ENCODE measurements around the gene KCNH8. TPM values are rescaled to one million over a fixed set of nuclear protein-coding genes. Genes with fewer than 3 reads are reported as not detected.

Gene KCNH8
- total RNA-seq, 1 donor from 2014 or later = 2.3 TPM

- Histone ChIP-seq H3K4me1 (no peaks in the 10 kb centered on the region), H3K36me3 (no peaks in the 10 kb centered on the region), H3K4me3 (no peak overlapping the region), H3K4me2 (no peak overlapping the region), H3K27me3 (no peaks in the 10 kb centered on the region), H3K27ac (no peak overlapping the region), H3K9me3 (ENCODE audit: low read depth) (no peaks in the 10 kb centered on the region), H3F3A (ENCODE audit: low read depth) (no peaks in the 10 kb centered on the region), H2AFZ (replicated peaks) (no peak overlapping the region), H4K20me1 (ENCODE audit: low read depth) (no peaks in the 10 kb centered on the region), H3K9ac (no peak overlapping the region), H3K79me2 (ENCODE audit: low read depth) (no peaks in the 10 kb centered on the region)
- DNase-seq (ENCODE audit: low spot score) = no peak
- Mint-ChIP-seq H3K4me3 (no peak overlapping the region), H3K4me1 (peaks cover 16% of the 10 kb centered on the region), H3K9me3 (no peaks in the 10 kb centered on the region), H3K27ac (no peak overlapping the region), H3K27me3 (ENCODE audit: insufficient read depth, low read depth) (peaks cover 2% of the 10 kb centered on the region), H3K36me3 (no peaks in the 10 kb centered on the region)
- TF ChIP-seq EZH2phosphoT487 (IDR thresholded peaks at IDR 0.05) = no peak
- TF ChIP-seq, protein P1, sequence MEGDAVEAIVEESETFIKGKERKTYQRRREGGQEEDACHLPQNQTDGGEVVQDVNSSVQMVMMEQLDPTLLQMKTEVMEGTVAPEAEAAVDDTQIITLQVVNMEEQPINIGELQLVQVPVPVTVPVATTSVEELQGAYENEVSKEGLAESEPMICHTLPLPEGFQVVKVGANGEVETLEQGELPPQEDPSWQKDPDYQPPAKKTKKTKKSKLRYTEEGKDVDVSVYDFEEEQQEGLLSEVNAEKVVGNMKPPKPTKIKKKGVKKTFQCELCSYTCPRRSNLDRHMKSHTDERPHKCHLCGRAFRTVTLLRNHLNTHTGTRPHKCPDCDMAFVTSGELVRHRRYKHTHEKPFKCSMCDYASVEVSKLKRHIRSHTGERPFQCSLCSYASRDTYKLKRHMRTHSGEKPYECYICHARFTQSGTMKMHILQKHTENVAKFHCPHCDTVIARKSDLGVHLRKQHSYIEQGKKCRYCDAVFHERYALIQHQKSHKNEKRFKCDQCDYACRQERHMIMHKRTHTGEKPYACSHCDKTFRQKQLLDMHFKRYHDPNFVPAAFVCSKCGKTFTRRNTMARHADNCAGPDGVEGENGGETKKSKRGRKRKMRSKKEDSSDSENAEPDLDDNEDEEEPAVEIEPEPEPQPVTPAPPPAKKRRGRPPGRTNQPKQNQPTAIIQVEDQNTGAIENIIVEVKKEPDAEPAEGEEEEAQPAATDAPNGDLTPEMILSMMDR (IDR thresholded peaks at IDR 0.05) = no peak
- TF ChIP-seq EZH2 (IDR thresholded peaks at IDR 0.05) = no peak
Observed at GRCh38 chr3:19456738-19457137, 308.4 kb downstream of the KCNH8 start.

DNA sequence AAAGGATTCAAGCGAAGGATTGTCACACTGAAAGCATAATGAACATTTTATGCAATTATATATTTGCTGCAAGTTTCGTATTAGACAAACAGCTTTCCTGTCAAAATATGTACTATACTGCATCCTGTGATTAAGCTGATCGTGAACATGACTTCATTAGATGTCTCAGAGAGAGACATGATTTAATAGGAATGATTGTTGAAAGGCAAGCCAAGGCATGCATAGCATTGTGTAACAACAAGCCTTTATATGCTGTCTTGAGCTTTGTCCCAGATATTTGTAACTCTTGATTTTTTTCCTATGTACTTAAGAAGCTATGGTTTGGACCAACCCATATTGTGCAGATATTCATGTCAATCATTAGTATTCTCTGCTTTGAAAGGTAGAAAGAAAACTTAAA, 309.1 kb downstream of the KCNH8 start:
- TF ChIP-seq, protein P1 (IDR thresholded peaks at IDR 0.05) = no peak
- TF ChIP-seq EZH2phosphoT487 (IDR thresholded peaks at IDR 0.05) (no peak), EZH2 (IDR thresholded peaks at IDR 0.05) (no peak)
- H3K4me3 Mint-ChIP-seq = no peak overlapping the region

DNA sequence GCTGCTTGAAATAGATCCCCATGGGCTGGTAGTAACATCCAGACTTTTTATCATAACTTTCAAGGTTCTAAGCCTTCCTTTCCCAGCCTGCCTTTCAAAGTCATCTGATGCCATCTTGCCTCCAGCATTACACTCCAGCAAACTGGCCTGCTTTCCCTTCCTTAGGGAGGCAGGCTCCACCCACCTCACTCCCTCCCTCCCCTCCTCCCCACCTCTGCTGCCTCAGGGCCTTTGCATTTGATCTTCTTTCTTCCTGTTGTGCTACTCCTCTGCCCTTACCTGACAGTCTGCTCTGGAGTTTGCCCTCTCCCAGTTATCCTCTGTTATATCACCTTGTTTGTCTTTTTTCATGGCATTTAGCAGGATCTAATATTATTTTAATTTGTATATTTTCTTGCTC, 319.5 kb downstream of the KCNH8 start:
- Mint-ChIP-seq H3K36me3 (peaks cover 12% of the 10 kb centered on the region), H3K27ac (no peak overlapping the region), H3K4me3 (no peak overlapping the region), H3K27me3 (ENCODE audit: insufficient read depth, low read depth) (peaks cover 2% of the 10 kb centered on the region), H3K4me1 (no peaks in the 10 kb centered on the region), H3K9me3 (peaks cover 17% of the 10 kb centered on the region)
- H3K4me3 ChIP-seq = no peak overlapping the region
- peaks cover 12% of the 10 kb centered on the region for H3K9me3 ChIP-seq (ENCODE audit: low read depth)
- no peak overlapping the region for H3K4me2 ChIP-seq
- H3K9ac ChIP-seq = no peak overlapping the region
- no peak for DNase-seq (ENCODE audit: low spot score)
- H4K20me1 ChIP-seq (ENCODE audit: low read depth) = no peaks in the 10 kb centered on the region
- H3F3A ChIP-seq (ENCODE audit: low read depth) = no peaks in the 10 kb centered on the region
- H3K36me3 ChIP-seq = no peaks in the 10 kb centered on the region
- H3K27ac ChIP-seq = no peak overlapping the region
- H3K27me3 ChIP-seq = no peaks in the 10 kb centered on the region
- no peak overlapping the region for H2AFZ ChIP-seq (replicated peaks)
- no peaks in the 10 kb centered on the region for H3K79me2 ChIP-seq (ENCODE audit: low read depth)
- no peaks in the 10 kb centered on the region for H3K4me1 ChIP-seq
- TF ChIP-seq EZH2 (IDR thresholded peaks at IDR 0.05) (no peak), EZH2phosphoT487 (IDR thresholded peaks at IDR 0.05) (no peak)
- TF ChIP-seq, protein P1 (IDR thresholded peaks at IDR 0.05) = no peak

More for the DNA sequence above, 309.1 kb downstream of the KCNH8 start:
- H3K27ac ChIP-seq = no peak overlapping the region
- DNase-seq (ENCODE audit: low spot score) = no peak
- peaks cover 2% of the 10 kb centered on the region for H3K27me3 Mint-ChIP-seq (ENCODE audit: insufficient read depth, low read depth)
- no peaks in the 10 kb centered on the region for H3F3A ChIP-seq (ENCODE audit: low read depth)
- H3K36me3 Mint-ChIP-seq = no peaks in the 10 kb centered on the region
- H3K79me2 ChIP-seq (ENCODE audit: low read depth) = no peaks in the 10 kb centered on the region
- peaks cover 16% of the 10 kb centered on the region for H3K4me1 Mint-ChIP-seq
- peaks cover 3% of the 10 kb centered on the region for H3K9me3 Mint-ChIP-seq
- H3K4me2 ChIP-seq = no peak overlapping the region
- H2AFZ ChIP-seq (replicated peaks) = no peak overlapping the region
- no peaks in the 10 kb centered on the region for H3K27me3 ChIP-seq
- no peak overlapping the region for H3K9ac ChIP-seq
- H3K4me3 ChIP-seq = no peak overlapping the region
- H4K20me1 ChIP-seq (ENCODE audit: low read depth) = no peaks in the 10 kb centered on the region
- no peaks in the 10 kb centered on the region for H3K9me3 ChIP-seq (ENCODE audit: low read depth)
- no peaks in the 10 kb centered on the region for H3K4me1 ChIP-seq
- no peak overlapping the region for H3K27ac Mint-ChIP-seq
- H3K36me3 ChIP-seq = no peaks in the 10 kb centered on the region
